Endothelial cell of umbilical vein (primary cell): ENCODE data around the gene PFKP. TPM values are rescaled to one million over a fixed set of nuclear protein-coding genes. Genes with fewer than 3 reads are reported as not detected.

ENCODE experiments used
- BruUV-seq: library from RNA; stranded (reverse); fragments of 400-500 nt; replicated peaks from 2 replicates; lab custom pipeline; 2021; lab: Mats Ljungman, UMichigan
- CTCF ChIA-PET: fragments of 300-600, 350-600 bp; sonication (Branson Sonifier 250); formaldehyde crosslinking; loops from one replicate; lab custom pipeline; 2021; ENCODE audit warnings: antibody characterized with exemption, inconsistent platforms; lab: Charles Lee
- POLR2A ChIA-PET: fragments of 300-600, 350-600 bp; sonication (Branson Sonifier 250); formaldehyde crosslinking; loops from one replicate; lab custom pipeline; 2021; ENCODE audit warnings: antibody characterized with exemption, inconsistent platforms; lab: Charles Lee
- DNase-seq: peaks from one replicate; pipeline ENCODE4 v3.0.0-alpha.2; 2011; ENCODE audit warnings: low read depth, low spot score
- FAIRE-seq: peaks from 2 replicates; lab custom pipeline; 2011; peaks lifted over from hg19 to GRCh38; lab: Jason Lieb, UNC
- H2AFZ ChIP-seq: 2 replicates; pipeline ENCODE4 v1.6.0; 2012; ENCODE audit warnings: low read depth, low read length, control low read depth, inconsistent platforms
- H3K27ac ChIP-seq: 2 replicates; pipeline ENCODE4 v1.5.1; 2011; ENCODE audit warnings: low read depth, mild to moderate bottlenecking, control low read depth, low read length, moderate library complexity; ENCODE audit not compliant: insufficient read depth
- H3K27me3 ChIP-seq, 2 experiments: 2 replicates each; pipeline versions ENCODE4 v1.6.0 to v1.6.1; 2011; ENCODE audit warnings: low read length in 2 of 2, mixed read lengths in 1 of 2; ENCODE audit not compliant: control insufficient read depth in 2 of 2, insufficient read depth in 2 of 2
- H3K36me3 ChIP-seq, 2 experiments: 2 replicates in 1 of 2; 3 replicates in 1 of 2; pipeline ENCODE4 v1.5.1; 2011; ENCODE audit warnings: low read length in 2 of 2, mild to moderate bottlenecking in 1 of 2, moderate library complexity in 1 of 2; ENCODE audit not compliant: control insufficient read depth in 2 of 2, insufficient read depth in 2 of 2; ENCODE audit errors: extremely low read depth in 1 of 2
- H3K4me1 ChIP-seq: 3 replicates; pipeline ENCODE4 v1.5.1; 2011; ENCODE audit warnings: mild to moderate bottlenecking, low read length; ENCODE audit not compliant: control insufficient read depth, insufficient read depth; ENCODE audit errors: extremely low read depth
- H3K4me2 ChIP-seq: 2 replicates; pipeline ENCODE4 v1.6.1; 2011; ENCODE audit warnings: low read length, control low read depth, mixed read lengths; ENCODE audit not compliant: insufficient read depth
- H3K4me3 ChIP-seq, 3 experiments: fragments of 200-600 bp in 1 of 3; sonication (generic), shearing (Covaris generic) in 1 of 3; replicated peaks in 1 of 3; 2 replicates each; pipeline ENCODE4 v1.5.1; 2011 to 2016; ENCODE audit warnings: control low read depth in 3 of 3, low read length in 3 of 3, mild to moderate bottlenecking in 2 of 3, inconsistent platforms in 1 of 3, low read depth in 1 of 3, moderate library complexity in 1 of 3; ENCODE audit not compliant: insufficient read depth in 1 of 3
- H3K79me2 ChIP-seq: 2 replicates; pipeline ENCODE4 v1.6.0; 2012; ENCODE audit warnings: low read length, inconsistent platforms; ENCODE audit not compliant: control insufficient read depth, insufficient read depth
- H3K9ac ChIP-seq: replicated peaks from 2 replicates; pipeline ENCODE3; 2011; ENCODE audit warnings: low read length, control low read depth; ENCODE audit not compliant: insufficient read depth; ENCODE audit errors: extremely low read depth
- H3K9me1 ChIP-seq: replicated peaks from 3 replicates; pipeline ENCODE4 v1.6.0; 2011; ENCODE audit warnings: mild to moderate bottlenecking, low read length; ENCODE audit not compliant: control insufficient read depth, insufficient read depth; ENCODE audit errors: extremely low read depth
- H3K9me3 ChIP-seq: replicated peaks from 2 replicates; pipeline ENCODE4 v1.5.1; 2012; ENCODE audit warnings: low read length, inconsistent platforms; ENCODE audit not compliant: control insufficient read depth, insufficient read depth
- H4K20me1 ChIP-seq: replicated peaks from 2 replicates; pipeline ENCODE3; 2011; ENCODE audit warnings: mild to moderate bottlenecking, low read length; ENCODE audit not compliant: control insufficient read depth, insufficient read depth; ENCODE audit errors: extremely low read depth
- CTCF ChIP-seq, 2 donors: IDR thresholded peaks; 1 replicate in 1 of 2; 2 replicates in 1 of 2; pipeline ENCODE4 v1.5.1; 2011; ENCODE audit warnings: low read length in 2 of 2, mild to moderate bottlenecking in 2 of 2, moderate library complexity in 2 of 2, control low read depth in 1 of 2, inconsistent platforms in 1 of 2, low read depth in 1 of 2; ENCODE audit not compliant: insufficient read depth in 1 of 2; ENCODE audit errors: extremely low read depth in 1 of 2
- EZH2 ChIP-seq: IDR thresholded peaks from 2 replicates; pipeline ENCODE4 v1.6.1; 2012; ENCODE audit warnings: borderline replicate concordance, low read depth, mild to moderate bottlenecking, moderate library complexity, low read length, inconsistent platforms; ENCODE audit not compliant: severe bottlenecking
- FOS ChIP-seq: IDR thresholded peaks from 2 replicates; pipeline ENCODE4 v1.6.1; 2011; ENCODE audit warnings: mild to moderate bottlenecking, low read length, moderate library complexity, borderline replicate concordance; ENCODE audit not compliant: insufficient read depth
- GATA2 ChIP-seq: IDR thresholded peaks from 2 replicates; pipeline ENCODE4 v1.7.0; 2011; ENCODE audit warnings: low read depth, mild to moderate bottlenecking, moderate library complexity, mixed read lengths, low read length; ENCODE audit not compliant: insufficient read length, insufficient read depth
- JUN ChIP-seq: IDR thresholded peaks from 2 replicates; pipeline ENCODE4 v1.6.1; 2011; ENCODE audit warnings: borderline replicate concordance, low read depth; ENCODE audit not compliant: insufficient read length, insufficient read depth
- MYC ChIP-seq: IDR thresholded peaks from one replicate; pipeline ENCODE4 v1.6.1; 2011; ENCODE audit warnings: mild to moderate bottlenecking, low read depth, low read length
- POLR2A ChIP-seq: IDR thresholded peaks from 2 replicates; pipeline ENCODE4 v1.6.1; 2012; ENCODE audit warnings: low read depth, mild to moderate bottlenecking, control low read depth, low read length
- dilution Hi-C: fragments of 300-500 bp; cut with MboI; formaldehyde crosslinking; loops from one replicate; pipeline ENCODE4 v1.15.0; 2019; ENCODE audit warnings: low sequenced_read_pairs; ENCODE audit not compliant: extremely low pct_ligation_motif_present
- intact Hi-C: fragments of 100-400 bp; cut with micrococcal nuclease; formaldehyde crosslinking; loops from one replicate; pipeline ENCODE4 v1.10.0; 2022
- polyA plus RNA-seq, 4 experiments: library from polyadenylated mRNA; depleted of rRNA in 3 of 4; stranded (reverse) in 3 of 4; unstranded in 1 of 4; fragments of >200 nt; gene quantifications; 2 replicates each; pipeline versions ENCODE4 v1.2.1 to v1.2.3, GENCODE V29; 2011 to 2012; ENCODE audit warnings: missing spikeins in 1 of 4
- total RNA-seq: library from RNA; stranded (reverse); gene quantifications from 2 replicates; pipeline ENCODE4 v1.2.3, GENCODE V29; 2021

The PFKP gene
- total and polyA plus RNA-seq, 2 donors (not counting 3 experiments of a cell fraction or from before 2014, with no cell fraction given) = 185 to 359 TPM

GRCh38 chr10:3132036-3133025 is 65.0 kb downstream of the PFKP start:
- ChIA-PET CTCF (no interaction called here), POLR2A (no interaction called here)
- Histone ChIP-seq H3K79me2 (peaks cover 2% of the 10 kb centered on the region), H3K9me1 (no peaks in the 10 kb centered on the region), H3K9me3 (no peaks in the 10 kb centered on the region), H3K4me1 (no peaks in the 10 kb centered on the region), H4K20me1 (no peaks in the 10 kb centered on the region), H3K4me2 (no peak overlapping the region), H2AFZ (no peak overlapping the region), H3K27ac (no peak overlapping the region), H3K36me3 (peaks cover 33 to 56% of the 10 kb centered on the region in 2 experiments), H3K27me3 (no peaks in the 10 kb centered on the region), H3K9ac (no peak overlapping the region), H3K4me3 (no peak overlapping the region)
- dilution Hi-C loops = no loop called here
- no TSS peak for BruUV-seq
- DNase-seq = no peak
- FAIRE-seq = no peak
- intact Hi-C loops = no loop called here
- TF ChIP-seq FOS = no peak
- no peak for TF ChIP-seq JUN
- TF ChIP-seq GATA2 = no peak
- no peak for TF ChIP-seq POLR2A
- TF ChIP-seq EZH2 = no peak
- TF ChIP-seq MYC = no peak
- no peak for TF ChIP-seq CTCF (IDR thresholded peaks at IDR 0.05; ENCODE audit: extremely low read depth in 1 of 2, insufficient read depth in 1 of 2, low read depth in 1 of 2, low read length in 2 of 2)
